Daoy (cell line): ENCODE data around the gene ANKRD13B. TPM values are rescaled to one million over a fixed set of nuclear protein-coding genes. Genes with fewer than 3 reads are reported as not detected.
"Not testable (repeated sequence)": the region's sequence is repeated elsewhere in the genome, so short reads cannot be mapped to it uniquely, and the experiment has no call there.

Experiments used
- DNase-seq: peaks from one replicate; pipeline ENCODE4 v3.0.0-alpha.2; 2015; ENCODE audit warnings: low read depth
- total RNA-seq: library from RNA; depleted of rRNA; stranded (reverse); fragments of >200 nt; shearing (Covaris generic); gene quantifications from 2 replicates; pipeline ENCODE4 v1.2.3, GENCODE V29; 2014; rRNA removed

The ANKRD13B gene
- total RNA-seq, 1 experiment from 2014 or later: 15.8 TPM

GRCh38 chr17:29642171-29642611, 49.3 kb downstream of the ANKRD13B start:
- DNase-seq: no peak

- no peak for DNase-seq
Measured at GRCh38 chr17:29643817-29644160, 50.9 kb downstream of the ANKRD13B start.

GRCh38 chr17:29645515-29646051, 52.7 kb downstream of the ANKRD13B start:
- no peak for DNase-seq

GRCh38 chr17:29648005-29648404, 55.1 kb downstream of the ANKRD13B start:
- DNase-seq: no peak

- no peak for DNase-seq
Measured at GRCh38 chr17:29649359-29649758, 56.4 kb downstream of the ANKRD13B start.

GRCh38 chr17:29650396-29650795, 57.5 kb downstream of the ANKRD13B start:
- DNase-seq: no peak

GRCh38 chr17:29651913-29652312, 59.0 kb downstream of the ANKRD13B start:
- DNase-seq: not testable (repeated sequence)

- DNase-seq: no peak
Measured at GRCh38 chr17:29652976-29653375, 60.0 kb downstream of the ANKRD13B start.

GRCh38 chr17:29653995-29654714, 61.2 kb downstream of the ANKRD13B start:
- no peak for DNase-seq

- DNase-seq: no peak
Measured at GRCh38 chr17:29655323-29655722, 62.4 kb downstream of the ANKRD13B start.

- DNase-seq: no peak
Measured at GRCh38 chr17:29659155-29659554, 66.2 kb downstream of the ANKRD13B start.

GRCh38 chr17:29661213-29661612, 68.3 kb downstream of the ANKRD13B start:
- DNase-seq: no peak

GRCh38 chr17:29663155-29663554, 70.2 kb downstream of the ANKRD13B start:
- no peak for DNase-seq

Other genes starting within 250 kb of the ANKRD13B start
- 26.7 and 27.5 TPM in 2 replicates for gene TAOK1, start 202.8 kb upstream of the ANKRD13B start, total RNA-seq
- 2.6 and 4.1 TPM in 2 replicates for gene ABHD15, start 26.1 kb upstream of the ANKRD13B start, total RNA-seq
- gene TP53I13, start 24.4 kb upstream of the ANKRD13B start, total RNA-seq: 40.2 and 44.8 TPM in 2 replicates
- 22.0 and 23.2 TPM in 2 replicates for gene GIT1, start 3.5 kb upstream of the ANKRD13B start, total RNA-seq
- 0.51 TPM in 1 of 2 replicates, not detected in the other for gene CORO6, start 29.8 kb downstream of the ANKRD13B start, total RNA-seq